Thyroid gland (tissue), 4 donors: ENCODE measurements around the gene SLC25A3. TPM values are rescaled to one million over a fixed set of nuclear protein-coding genes. Genes with fewer than 3 reads are reported as not detected.
"Not testable (repeated sequence)": the region's sequence is repeated elsewhere in the genome, so short reads cannot be mapped to it uniquely, and the experiment has no call there.

Experiments
- DNase-seq, 2 donors: peaks; one replicate each; pipeline ENCODE4 v3.0.0-alpha.2; 2019
- H3K27ac ChIP-seq, 3 donors: fragments of 200-600 bp; sonication (generic); 1 replicate in 2 of 3; 2 replicates in 1 of 3; pipeline ENCODE4 v1.5.1; 2016 to 2019; ENCODE audit warnings: mild to moderate bottlenecking in 1 of 3, moderate library complexity in 1 of 3
- H3K27me3 ChIP-seq: fragments of 200-600 bp; sonication (generic); one replicate; pipeline ENCODE4 v1.5.1; 2019
- H3K36me3 ChIP-seq, 2 donors: fragments of 200-600 bp; sonication (generic); one replicate each; pipeline ENCODE4 v1.5.1; 2016 to 2019
- H3K4me1 ChIP-seq, 2 donors: fragments of 200-600 bp; sonication (generic); one replicate each; pipeline ENCODE4 v1.5.1; 2017 to 2019
- H3K4me3 ChIP-seq, 3 donors: fragments of 200-600 bp; sonication (generic); replicated peaks in 1 of 3; 1 replicate in 2 of 3; 2 replicates in 1 of 3; pipeline ENCODE4 v1.5.1; 2016; ENCODE audit warnings: mild to moderate bottlenecking in 1 of 3
- H3K9me3 ChIP-seq: fragments of 200-600 bp; sonication (generic); one replicate; pipeline ENCODE4 v1.5.1; 2017
- CTCF ChIP-seq, 6 experiments: fragments of 200-600 bp in 3 of 6; fragments of 450-650 bp in 3 of 6; sonication (generic) in 3 of 6; IDR thresholded peaks; one replicate each; pipeline ENCODE4 v1.5.1; 2016 to 2019; ENCODE audit warnings: antibody characterized with exemption in 6 of 6, mild to moderate bottlenecking in 2 of 6, inconsistent platforms in 1 of 6, moderate library complexity in 1 of 6
- POLR2A ChIP-seq, 2 donors: fragments of 450-650 bp; IDR thresholded peaks; one replicate each; pipeline ENCODE4 v1.6.1; 2017; ENCODE audit warnings: antibody characterized with exemption in 2 of 2, mild to moderate bottlenecking in 2 of 2, moderate library complexity in 1 of 2
- WGBS, 2 donors: methylation state at CpG; one replicate each; pipeline ENCODE4 v1.1.5; 2017; 5-methylcytosine and 5-hydroxymethylcytosine counted together
- intact Hi-C: fragments of 100-400 bp; cut with DNase I; formaldehyde crosslinking; loops from one replicate; pipeline ENCODE4 v1.15.1; 2023
- total RNA-seq, 4 donors: library from RNA; depleted of rRNA; stranded (reverse); fragments of >200 nt; gene quantifications; one replicate each; pipeline ENCODE4 v1.2.3, GENCODE V29; 2016

The SLC25A3 gene
- total RNA-seq, result 100 to 1,000 TPM; 439 to 713 (median 472) TPM

GRCh38 chr12:98593351-98594049, at the start of gene SLC25A3:
Gene SLC25A3, plus strand, starts transcription at chr12:98593686. Its CDS starts 293 bp downstream, at chr12:98593979.
- 1 to 2% methylated on average over 11 to 28 of the region's 67 CpGs for WGBS, 2 donors
- Histone ChIP-seq H3K36me3 (peaks cover 14% of the 10 kb centered on the region in 2 donors), H3K27ac (peak within 1 kb of the TSS; percentile 93 to 100 (median 97)), H3K4me3 (peak within 1 kb of the TSS; percentile 35 to 92 (median 89)), H3K27me3 (no peaks in the 10 kb centered on the region), H3K9me3 (no peaks in the 10 kb centered on the region), H3K4me1 (peaks cover 6 to 14% of the 10 kb centered on the region in 2 donors)
- DNase-seq, result peak; percentile 97
- no peak for TF ChIP-seq CTCF (IDR thresholded peaks at IDR 0.05)
- peak; percentile 70 to 99 for TF ChIP-seq POLR2A (IDR thresholded peaks at IDR 0.05)
- intact Hi-C loops, result loop anchor here (5.0 kb wide), 1 partner anchor 49 kb away; the partner anchor contains the start of gene IKBIP

- DNase-seq, result no peak
- Histone ChIP-seq H3K4me3 (no peak overlapping the region), H3K27me3 (no peaks in the 10 kb centered on the region), H3K36me3 (no peaks in the 10 kb centered on the region), H3K27ac (no peak overlapping the region), H3K4me1 (no peaks in the 10 kb centered on the region), H3K9me3 (no peaks in the 10 kb centered on the region)
- intact Hi-C loops, result no loop called here
- TF ChIP-seq CTCF (IDR thresholded peaks at IDR 0.05), result no peak
- no peak for TF ChIP-seq POLR2A (IDR thresholded peaks at IDR 0.05)
These were observed 49.8 kb upstream of the SLC25A3 start for GRCh38 chr12:98543701-98544100.

- no peaks in the 10 kb centered on the region for H3K4me1 ChIP-seq
- no peaks in the 10 kb centered on the region for H3K36me3 ChIP-seq
- no peak overlapping the region for H3K27ac ChIP-seq
- intact Hi-C loops, result no loop called here
- no peak overlapping the region for H3K4me3 ChIP-seq
- H3K9me3 ChIP-seq, result no peaks in the 10 kb centered on the region
- no peaks in the 10 kb centered on the region for H3K27me3 ChIP-seq
- WGBS, 2 donors, result 94 to 95% methylated on average over 1 of the region's 1 CpG
- no peak for DNase-seq
- no peak for TF ChIP-seq POLR2A (IDR thresholded peaks at IDR 0.05)
- no peak for TF ChIP-seq CTCF (IDR thresholded peaks at IDR 0.05)
These were observed 48.7 kb upstream of the SLC25A3 start for GRCh38 chr12:98544751-98545150.

GRCh38 chr12:98549371-98550110, 43.9 kb upstream of the SLC25A3 start:
- no peaks in the 10 kb centered on the region for H3K4me1 ChIP-seq
- H3K9me3 ChIP-seq, result no peaks in the 10 kb centered on the region
- intact Hi-C loops, result no loop called here
- H3K36me3 ChIP-seq, result no peaks in the 10 kb centered on the region
- no peak overlapping the region for H3K27ac ChIP-seq
- H3K4me3 ChIP-seq, result no peak overlapping the region
- WGBS, 2 donors, result 80 to 92% methylated on average over 5 of the region's 5 CpGs
- no peak for TF ChIP-seq CTCF (IDR thresholded peaks at IDR 0.05)
- TF ChIP-seq POLR2A (IDR thresholded peaks at IDR 0.05), result no peak
- no peak for DNase-seq
- no peaks in the 10 kb centered on the region for H3K27me3 ChIP-seq

GRCh38 chr12:98551787-98552186, 41.7 kb upstream of the SLC25A3 start:
- 92 to 95% methylated on average over 3 of the region's 3 CpGs for WGBS, 2 donors
- no peaks in the 10 kb centered on the region for H3K4me1 ChIP-seq
- TF ChIP-seq POLR2A (IDR thresholded peaks at IDR 0.05) (no peak), CTCF (IDR thresholded peaks at IDR 0.05) (no peak)
- H3K27ac ChIP-seq, result no peak overlapping the region
- H3K36me3 ChIP-seq, result no peaks in the 10 kb centered on the region
- H3K9me3 ChIP-seq, result no peaks in the 10 kb centered on the region
- no peak for DNase-seq
- no peaks in the 10 kb centered on the region for H3K27me3 ChIP-seq
- H3K4me3 ChIP-seq, result no peak overlapping the region
- intact Hi-C loops, result no loop called here

GRCh38 chr12:98558097-98558496, 35.4 kb upstream of the SLC25A3 start:
- H3K4me1 ChIP-seq, H3K27ac ChIP-seq, DNase-seq, intact Hi-C loops, H3K4me3 ChIP-seq, H3K27me3 ChIP-seq, H3K9me3 ChIP-seq, H3K36me3 ChIP-seq: not testable (repeated sequence)
- 85 to 89% methylated on average over 4 of the region's 4 CpGs for WGBS, 2 donors
